PC-9 (cell line): ENCODE measurements around the gene NUBP2. TPM values are rescaled to one million over a fixed set of nuclear protein-coding genes. Genes with fewer than 3 reads are reported as not detected.

ENCODE experiments used
- BruUV-seq: library from RNA; stranded (reverse); fragments of 400-500 nt; replicated peaks from 2 replicates; lab custom pipeline; 2021; lab: Mats Ljungman, UMichigan
- CTCF ChIA-PET: fragments of 300-600 bp; sonication (Branson Sonifier 250); formaldehyde crosslinking; loops from one replicate; lab custom pipeline; 2022; ENCODE audit warnings: antibody characterized with exemption; lab: Charles Lee
- POLR2A ChIA-PET: fragments of 300-600 bp; sonication (Branson Sonifier 250); formaldehyde crosslinking; loops from one replicate; lab custom pipeline; 2022; ENCODE audit warnings: antibody characterized with exemption; ENCODE audit not compliant: unreplicated experiment; lab: Charles Lee
- DNase-seq, 2 experiments: peaks; one replicate each; pipeline versions ENCODE4 v3.0.0 to v3.0.0-alpha.2; 2015 to 2022; ENCODE audit warnings: mixed read lengths in 1 of 2
- H2AFZ ChIP-seq: fragments of 200-600 bp; sonication (generic); 2 replicates; pipeline ENCODE4 v1.8.1; 2017; ENCODE audit warnings: antibody characterized with exemption
- H3F3A ChIP-seq: fragments of 200-600 bp; sonication (generic); 2 replicates; pipeline ENCODE4 v1.8.1; 2017; ENCODE audit warnings: antibody characterized with exemption, mild to moderate bottlenecking, low read depth; ENCODE audit not compliant: insufficient read depth
- H3K27ac ChIP-seq: fragments of 200-600 bp; sonication (generic); 2 replicates; pipeline ENCODE4 v1.6.1; 2016; ENCODE audit warnings: mixed run types
- H3K27me3 ChIP-seq: fragments of 200-600 bp; sonication (generic); 2 replicates; pipeline ENCODE4 v1.6.1; 2016; ENCODE audit warnings: low read depth, mixed run types; ENCODE audit not compliant: insufficient read depth
- H3K36me3 ChIP-seq: fragments of 200-600 bp; sonication (generic); 2 replicates; pipeline ENCODE4 v1.6.1; 2016; ENCODE audit warnings: low read depth, mixed run types
- H3K4me1 ChIP-seq: fragments of 200-600 bp; sonication (generic); replicated peaks from 2 replicates; pipeline ENCODE4 v1.6.1; 2016; ENCODE audit warnings: mixed run types; ENCODE audit not compliant: insufficient read depth
- H3K4me2 ChIP-seq: fragments of 200-600 bp; sonication (generic); 2 replicates; pipeline ENCODE4 v1.6.1; 2017; ENCODE audit warnings: mixed run types
- H3K4me3 ChIP-seq: fragments of 200-600 bp; sonication (generic); 2 replicates; pipeline ENCODE4 v1.6.1; 2016; ENCODE audit warnings: mixed run types
- H3K79me2 ChIP-seq: fragments of 200-600 bp; sonication (generic); 2 replicates; pipeline ENCODE4 v1.6.1; 2017; ENCODE audit warnings: low read depth, mixed run types
- H3K9me2 ChIP-seq: fragments of 200-600 bp; sonication (generic); 2 replicates; pipeline ENCODE4 v1.8.1; 2017; ENCODE audit warnings: mild to moderate bottlenecking; ENCODE audit not compliant: insufficient read depth
- H3K9me3 ChIP-seq: fragments of 200-600 bp; sonication (generic); 2 replicates; pipeline ENCODE4 v1.8.1; 2016; ENCODE audit warnings: low read depth; ENCODE audit not compliant: insufficient read depth
- H4K20me1 ChIP-seq: fragments of 200-600 bp; sonication (generic); 2 replicates; pipeline ENCODE4 v1.8.1; 2017; ENCODE audit not compliant: insufficient read depth
- EZH2 ChIP-seq: fragments of 200-600 bp; sonication (generic); IDR thresholded peaks from 2 replicates; pipeline ENCODE4 v1.8.0; 2017; ENCODE audit warnings: antibody characterized with exemption, low read depth
- intact Hi-C: fragments of 100-400 bp; cut with micrococcal nuclease; formaldehyde crosslinking; loops from one replicate; pipeline ENCODE4 v1.10.0; 2022; ENCODE audit not compliant: unreplicated experiment
- total RNA-seq: library from RNA; stranded (reverse); gene quantifications from 2 replicates; pipeline ENCODE4 v1.2.3, GENCODE V29; 2021
- TF ChIP-seq, protein P1 (sequence below): fragments of 200-600 bp; sonication (generic); conservative IDR thresholded peaks from 2 replicates; pipeline ENCODE4 v1.6.1; 2017; ENCODE audit warnings: mixed run types, antibody characterized with exemption, mild to moderate bottlenecking, moderate library complexity

NUBP2 gene
- total RNA-seq, 1 experiment from 2014 or later = 80.0 TPM

GRCh38 chr16:1818873-1819525 lies 36.2 kb downstream of the NUBP2 start:
- H4K20me1 ChIP-seq = no peaks in the 10 kb centered on the region
- no peak overlapping the region for H2AFZ ChIP-seq
- no TSS peak for BruUV-seq
- intact Hi-C loops = no loop called here
- no peak overlapping the region for H3K27ac ChIP-seq
- H3K4me3 ChIP-seq = no peak overlapping the region
- peaks cover 6% of the 10 kb centered on the region; the same call in 1 of the 2 replicates for H3F3A ChIP-seq
- CTCF ChIA-PET = no interaction called here
- no peaks in the 10 kb centered on the region for H3K4me1 ChIP-seq
- H3K9me3 ChIP-seq = no peaks in the 10 kb centered on the region
- TF ChIP-seq, protein P1, sequence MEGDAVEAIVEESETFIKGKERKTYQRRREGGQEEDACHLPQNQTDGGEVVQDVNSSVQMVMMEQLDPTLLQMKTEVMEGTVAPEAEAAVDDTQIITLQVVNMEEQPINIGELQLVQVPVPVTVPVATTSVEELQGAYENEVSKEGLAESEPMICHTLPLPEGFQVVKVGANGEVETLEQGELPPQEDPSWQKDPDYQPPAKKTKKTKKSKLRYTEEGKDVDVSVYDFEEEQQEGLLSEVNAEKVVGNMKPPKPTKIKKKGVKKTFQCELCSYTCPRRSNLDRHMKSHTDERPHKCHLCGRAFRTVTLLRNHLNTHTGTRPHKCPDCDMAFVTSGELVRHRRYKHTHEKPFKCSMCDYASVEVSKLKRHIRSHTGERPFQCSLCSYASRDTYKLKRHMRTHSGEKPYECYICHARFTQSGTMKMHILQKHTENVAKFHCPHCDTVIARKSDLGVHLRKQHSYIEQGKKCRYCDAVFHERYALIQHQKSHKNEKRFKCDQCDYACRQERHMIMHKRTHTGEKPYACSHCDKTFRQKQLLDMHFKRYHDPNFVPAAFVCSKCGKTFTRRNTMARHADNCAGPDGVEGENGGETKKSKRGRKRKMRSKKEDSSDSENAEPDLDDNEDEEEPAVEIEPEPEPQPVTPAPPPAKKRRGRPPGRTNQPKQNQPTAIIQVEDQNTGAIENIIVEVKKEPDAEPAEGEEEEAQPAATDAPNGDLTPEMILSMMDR = no peak
- no peaks in the 10 kb centered on the region for H3K79me2 ChIP-seq
- no peaks in the 10 kb centered on the region for H3K9me2 ChIP-seq
- 0 out of 2 replicates have a peak, but pooled peaks cover 6% of the 10 kb centered on the region for H3K36me3 ChIP-seq
- POLR2A ChIA-PET = no interaction called here
- no peak overlapping the region for H3K4me2 ChIP-seq
- no peaks in the 10 kb centered on the region for H3K27me3 ChIP-seq
- DNase-seq = no peak

- Histone ChIP-seq H2AFZ (no peak overlapping the region), H3K27ac (no peak overlapping the region), H3K4me1 (no peaks in the 10 kb centered on the region), H4K20me1 (no peaks in the 10 kb centered on the region), H3K4me2 (no peak overlapping the region), H3F3A (peaks cover 11% of the 10 kb centered on the region; the same call in 1 of the 2 replicates), H3K36me3 (0 out of 2 replicates have a peak, but pooled peaks cover 6% of the 10 kb centered on the region), H3K4me3 (no peak overlapping the region), H3K9me2 (no peaks in the 10 kb centered on the region), H3K79me2 (no peaks in the 10 kb centered on the region), H3K9me3 (no peaks in the 10 kb centered on the region), H3K27me3 (no peaks in the 10 kb centered on the region)
- DNase-seq = no peak
- ChIA-PET POLR2A (no interaction called here), CTCF (no interaction called here)
- intact Hi-C loops = no loop called here
- TF ChIP-seq EZH2 = no peak
- TF ChIP-seq, protein P1 = no peak
- BruUV-seq = no TSS peak
Observed at GRCh38 chr16:1819611-1820010, 36.9 kb downstream of the NUBP2 start.

- POLR2A ChIA-PET = no interaction called here
Observed at GRCh38 chr16:1820096-1820945, 37.6 kb downstream of the NUBP2 start.

More at GRCh38 chr16:1820096-1820945, 37.6 kb downstream of the NUBP2 start:
- CTCF ChIA-PET = interaction anchor here (0.6 kb wide), 1 partner anchor 43 kb away, joined by 6 read pairs; no protein-coding TSS in a partner anchor
- Histone ChIP-seq H4K20me1 (no peaks in the 10 kb centered on the region), H3K9me3 (no peaks in the 10 kb centered on the region), H3K4me1 (peaks cover under 1% of the 10 kb centered on the region; the same call in 1 of the 2 replicates), H3K27me3 (no peaks in the 10 kb centered on the region), H2AFZ (no peak overlapping the region), H3K4me2 (no peak overlapping the region), H3K4me3 (no peak overlapping the region), H3K9me2 (no peaks in the 10 kb centered on the region), H3F3A (peaks cover 11% of the 10 kb centered on the region; the same call in 1 of the 2 replicates), H3K36me3 (0 out of 2 replicates have a peak, but pooled peaks cover 6% of the 10 kb centered on the region), H3K27ac (no peak overlapping the region), H3K79me2 (peaks cover under 1% of the 10 kb centered on the region; the same call in 1 of the 2 replicates)
- no peak for DNase-seq
- intact Hi-C loops = no loop called here
- no TSS peak for BruUV-seq
- no peak for TF ChIP-seq EZH2
- TF ChIP-seq, protein P1 = no peak
